Lower leg skin (tissue), 3 donors: ENCODE measurements around the gene SLC25A24.

Source experiments
- CTCF ChIP-seq, 3 donors: fragments of 450-650 bp; IDR thresholded peaks; one replicate each; pipeline ENCODE4 v1.5.1; 2016; ENCODE audit warnings: antibody characterized with exemption in 3 of 3, mild to moderate bottlenecking in 3 of 3, moderate library complexity in 2 of 3
- POLR2A ChIP-seq, 2 donors: fragments of 450-650 bp; IDR thresholded peaks; one replicate each; pipeline ENCODE4 v1.6.1; 2016 to 2017; ENCODE audit warnings: antibody characterized with exemption in 2 of 2, mild to moderate bottlenecking in 1 of 2, moderate library complexity in 1 of 2

- TF ChIP-seq CTCF (IDR thresholded peaks at IDR 0.05) (no peak), POLR2A (IDR thresholded peaks at IDR 0.05) (no peak)
Observed at GRCh38 chr1:108208724-108209446, 8.7 kb upstream of the SLC25A24 start.
